Measurements from ENCODE around the gene GMPR2.
A peak's percentile ranks its signal among the peaks of the same experiment; 100 is the strongest.

Gene GMPR2

DNA sequence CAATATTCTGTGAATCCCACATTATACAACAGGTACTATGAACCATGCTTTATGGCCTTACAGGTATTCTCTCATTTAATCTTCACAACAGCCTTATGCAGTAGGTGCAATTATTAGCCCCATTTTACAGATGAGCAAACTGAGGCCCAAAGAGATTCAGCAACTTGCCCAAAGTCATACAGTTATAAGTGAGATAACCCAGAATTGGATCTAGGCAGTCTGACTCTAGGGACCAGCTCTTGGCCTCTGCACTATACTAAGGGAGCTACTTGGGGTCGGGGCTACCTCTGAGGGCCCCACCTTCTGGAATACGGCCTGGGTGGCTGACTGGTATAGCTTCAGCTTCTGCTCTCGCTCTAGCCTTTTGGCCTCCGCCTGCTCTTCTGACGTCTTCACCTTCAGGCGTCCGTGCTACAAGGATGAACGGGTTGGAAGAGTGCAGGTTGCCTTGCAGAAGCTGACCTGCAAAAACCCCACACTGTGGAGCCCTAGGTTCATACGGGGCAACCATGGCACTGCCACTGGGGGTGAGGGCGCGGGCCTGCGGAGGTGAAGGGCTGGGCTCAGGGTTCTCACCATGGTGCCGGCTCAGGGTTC, 37.9 kb downstream of the GMPR2 start:
- no peak for DNase-seq

DNA sequence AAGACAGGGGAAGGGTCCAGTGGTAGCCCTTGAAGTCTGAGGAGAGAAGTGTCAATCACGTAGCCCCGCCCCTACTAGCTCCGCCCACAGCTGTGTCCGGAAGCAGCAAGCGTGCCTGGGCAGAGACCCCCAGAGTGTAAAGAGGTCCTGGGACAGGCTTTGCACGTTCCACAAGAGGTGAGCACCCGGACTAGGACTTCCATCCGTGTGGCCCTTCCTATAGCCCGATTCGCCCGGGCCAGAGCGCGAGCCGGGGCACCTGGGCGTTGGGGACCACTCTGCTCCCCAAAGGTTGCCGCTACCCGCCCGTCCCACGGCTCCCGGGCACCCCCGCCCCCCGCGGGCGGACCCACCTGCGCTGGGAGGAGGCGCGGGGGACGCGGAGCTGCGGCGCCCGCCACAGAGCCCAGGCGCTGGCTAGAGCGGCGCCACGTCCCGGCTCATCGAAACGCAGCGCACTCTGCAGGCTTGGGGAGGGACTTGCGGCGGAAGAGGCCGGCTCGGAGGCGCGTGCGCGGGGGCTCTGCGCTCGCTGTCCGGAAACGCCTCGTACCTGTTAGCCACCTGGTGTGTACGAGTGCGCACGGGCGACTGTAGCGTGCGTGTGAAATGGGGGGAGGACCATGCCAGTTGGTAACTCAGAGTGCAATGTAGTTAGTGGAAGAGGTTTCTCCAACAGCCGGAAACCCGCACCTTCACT, 38.6 kb downstream of the GMPR2 start, which contains the start of gene RABGGTA:
RABGGTA (minus strand) TSS at position 464 of the 700 bp plus-strand sequence. CDS start 482 bp downstream, outside the sequence.
- DNase-seq: peak; percentile 8

DNA sequence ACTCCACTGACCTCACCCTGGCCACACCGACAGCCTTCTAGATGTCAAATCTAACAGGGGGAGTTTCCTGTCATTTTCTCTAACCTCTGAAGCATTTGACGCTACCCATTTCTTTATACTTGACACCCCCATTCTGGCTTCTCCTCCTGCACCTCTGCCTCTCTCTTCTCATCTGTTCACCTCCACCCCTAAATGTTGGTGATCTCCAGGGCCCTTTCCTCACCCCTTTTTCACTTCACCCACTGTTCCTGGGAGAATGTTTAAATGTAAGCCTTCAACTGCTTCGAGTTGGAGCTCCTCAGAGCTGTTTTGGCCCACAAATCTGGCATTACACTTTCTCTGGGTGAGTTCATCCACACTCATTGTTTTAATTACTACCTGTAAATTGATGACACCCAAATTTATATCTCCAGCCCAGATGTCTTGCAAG, 39.1 kb downstream of the GMPR2 start:
- no peak for DNase-seq

DNA sequence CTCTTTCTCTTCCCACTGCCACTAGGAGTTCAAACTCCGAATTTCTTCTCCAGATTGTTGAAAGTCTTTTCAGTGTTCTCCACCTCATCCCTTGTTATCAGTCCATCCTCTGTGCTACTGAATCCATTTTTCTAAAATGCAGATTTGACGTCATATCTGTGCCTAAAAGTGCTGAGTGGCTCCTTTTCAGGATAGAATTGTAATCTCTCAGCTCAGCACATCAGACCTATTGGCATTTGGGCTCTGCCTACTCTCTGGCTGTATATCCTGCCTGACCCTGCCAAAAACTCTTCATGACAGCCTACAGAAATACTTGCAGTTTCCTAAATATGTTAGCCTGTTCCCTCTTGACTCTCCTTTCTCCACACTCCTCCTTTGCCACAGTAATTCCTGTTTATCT, 39.7 kb downstream of the GMPR2 start:
- no peak for DNase-seq

DNA sequence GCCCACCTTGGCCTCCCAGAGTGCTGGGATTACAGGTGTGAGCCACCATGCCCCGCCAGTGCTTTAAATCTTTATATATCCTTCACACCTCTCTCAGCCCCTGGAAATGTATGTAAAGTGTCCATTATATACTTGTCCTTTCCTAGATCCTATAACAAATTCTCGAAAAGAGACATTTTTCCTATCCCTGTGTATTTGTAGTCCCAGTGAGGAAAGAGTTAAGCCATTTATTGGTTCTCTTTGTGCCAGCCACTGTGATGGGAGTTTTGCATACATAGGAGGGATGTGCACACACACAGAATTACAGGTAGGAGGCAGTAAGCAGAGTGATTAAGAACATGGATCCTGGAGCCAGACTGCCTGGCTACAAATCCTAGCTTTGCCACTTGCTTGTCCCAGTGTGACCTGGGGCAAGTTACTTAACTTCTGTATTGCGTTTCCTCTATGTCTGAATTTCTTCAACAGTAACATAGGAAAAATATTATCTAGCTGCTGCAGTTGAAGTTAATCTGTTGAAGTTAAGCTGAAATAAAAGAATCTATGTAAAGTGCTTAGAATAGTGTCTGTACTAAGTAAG, 40.8 kb downstream of the GMPR2 start:
- no peak for DNase-seq

DNA sequence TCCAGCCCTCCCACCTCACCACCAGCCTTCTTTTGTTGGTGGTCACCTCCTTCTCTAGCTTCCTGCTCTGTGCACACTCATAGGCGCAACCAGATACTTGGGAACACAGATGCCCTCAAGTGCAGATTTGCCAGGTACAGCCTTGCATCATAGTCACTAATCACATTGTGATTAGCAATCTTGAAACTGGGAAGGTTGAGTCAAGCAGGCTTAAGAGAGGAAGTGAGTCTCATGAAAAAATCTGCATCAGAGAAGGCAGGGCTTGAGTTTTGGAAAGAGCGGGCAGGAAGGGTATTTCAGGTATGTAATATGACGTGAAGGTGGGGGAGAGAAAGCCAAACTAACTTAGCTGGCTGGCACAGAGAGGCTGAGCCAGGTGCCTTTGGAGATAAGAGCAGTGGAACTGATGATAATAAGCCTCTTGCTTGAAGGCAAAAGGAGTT, 41.4 kb downstream of the GMPR2 start:
- DNase-seq: no peak

DNA sequence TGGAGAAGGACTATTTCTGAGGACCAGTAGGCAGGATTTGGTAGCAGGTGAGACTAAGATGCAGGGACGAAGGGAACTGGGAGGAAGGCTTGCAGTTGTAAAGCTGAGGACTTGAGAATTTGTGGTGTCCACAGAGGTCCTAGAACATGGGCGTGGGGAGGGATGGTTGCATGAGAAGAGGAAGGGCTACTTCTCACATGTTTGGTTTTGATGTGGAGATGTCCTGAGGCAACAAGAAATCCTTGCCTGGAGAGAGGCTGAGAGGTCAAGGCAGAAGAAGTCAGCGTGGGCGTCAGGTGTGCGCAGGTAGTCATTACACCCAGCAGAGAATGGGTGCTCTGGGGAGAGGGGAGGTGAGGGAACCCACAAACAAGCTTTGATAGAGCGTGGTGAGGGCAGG, 44.3 kb downstream of the GMPR2 start:
- DNase-seq: no peak

DNA sequence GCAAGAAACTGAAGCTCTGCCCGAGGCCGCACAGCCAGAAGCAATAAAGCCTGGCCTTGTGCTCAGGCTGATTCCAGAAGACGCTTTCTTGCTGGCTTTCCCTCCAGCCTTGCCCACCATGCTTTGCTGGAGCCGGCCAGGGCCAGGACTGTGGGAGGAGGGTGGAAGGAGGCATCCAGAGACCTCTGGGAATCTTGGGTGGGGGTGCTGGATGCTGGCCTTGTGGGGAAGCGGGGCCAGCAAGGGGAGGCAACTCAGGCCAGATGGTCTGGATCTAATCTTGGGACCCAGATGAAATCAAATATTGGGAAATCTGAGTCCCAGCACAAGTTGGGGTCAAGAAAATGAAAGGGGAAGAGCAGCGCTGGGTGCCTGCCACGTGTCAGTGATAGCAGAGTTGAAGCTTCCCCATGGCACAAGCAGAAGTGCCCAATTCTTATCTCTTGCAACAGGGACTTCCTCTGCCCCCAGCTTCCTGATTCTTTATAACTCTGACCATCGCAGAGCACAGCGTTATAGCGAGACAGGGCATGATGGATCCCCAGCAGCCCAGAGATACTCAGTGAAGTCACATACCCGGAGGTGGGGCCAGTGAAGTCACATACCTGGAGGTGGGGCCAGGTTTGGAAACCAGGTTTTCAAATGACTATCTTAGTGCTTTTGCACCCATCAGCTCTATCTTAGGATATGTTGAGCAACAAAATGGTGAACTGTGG, 45.0 kb downstream of the GMPR2 start:
- no peak for DNase-seq

DNA sequence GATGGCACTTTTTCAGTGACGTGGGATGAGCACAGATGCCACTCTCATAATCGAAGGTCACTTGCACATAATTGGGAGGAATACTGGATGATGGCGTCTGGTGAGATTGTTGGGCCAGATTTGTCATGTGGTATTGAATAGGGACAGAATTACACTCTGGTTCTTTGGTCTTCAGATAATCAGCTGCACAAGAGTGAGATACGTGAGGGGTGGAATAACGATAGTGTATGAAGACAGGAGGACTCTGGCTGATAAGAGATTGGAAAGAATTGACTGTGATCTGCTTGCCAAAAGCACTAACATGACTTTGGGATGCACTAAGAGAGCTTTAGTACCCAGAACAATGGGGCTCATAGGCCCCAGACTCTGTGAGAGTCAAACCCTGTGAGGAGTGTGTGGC, 45.7 kb downstream of the GMPR2 start:
- no peak for DNase-seq

DNA sequence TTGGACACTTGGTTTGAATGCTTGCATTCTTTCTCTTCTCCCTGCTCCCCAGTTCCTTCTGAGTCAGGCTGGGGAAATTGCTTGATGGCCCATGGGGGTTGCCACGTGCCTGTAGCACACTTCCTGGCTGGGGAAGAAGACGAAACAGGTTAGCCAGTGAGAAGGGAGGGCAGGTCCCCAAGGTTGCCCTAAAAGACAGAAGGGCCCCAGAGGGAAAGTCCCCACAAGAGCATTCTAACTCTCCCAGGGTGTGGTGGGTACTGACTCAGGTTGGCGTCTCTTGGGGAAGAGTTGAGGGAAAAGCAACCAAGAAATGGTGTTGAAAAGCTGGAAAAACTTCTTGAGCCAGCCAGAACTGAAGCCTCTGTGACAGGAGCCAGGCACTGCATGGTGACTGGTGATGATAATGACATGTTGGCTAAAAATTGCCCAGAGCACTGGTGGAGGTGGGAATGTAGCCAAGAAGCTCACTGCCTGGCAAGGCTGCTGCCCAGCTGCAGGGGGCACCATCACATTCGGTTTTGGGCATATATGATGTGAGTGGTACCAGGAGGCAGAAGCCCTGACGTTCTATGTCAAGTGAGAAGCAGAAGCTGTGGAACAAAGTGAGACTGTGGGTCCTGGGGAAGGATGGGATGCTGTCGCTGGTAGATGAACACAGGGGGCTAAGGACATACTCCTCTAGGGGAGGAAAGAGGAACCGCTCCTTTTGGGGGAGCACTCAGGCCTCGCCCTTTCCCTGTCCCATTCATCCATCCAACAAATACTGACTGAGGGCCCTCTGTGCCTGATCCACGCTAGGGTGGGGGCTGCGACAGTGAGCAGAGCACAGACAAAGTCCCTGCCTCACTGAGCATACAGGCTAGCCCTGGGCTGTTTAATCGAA, 46.8 kb downstream of the GMPR2 start:
- peak; percentile 5 for DNase-seq

DNA sequence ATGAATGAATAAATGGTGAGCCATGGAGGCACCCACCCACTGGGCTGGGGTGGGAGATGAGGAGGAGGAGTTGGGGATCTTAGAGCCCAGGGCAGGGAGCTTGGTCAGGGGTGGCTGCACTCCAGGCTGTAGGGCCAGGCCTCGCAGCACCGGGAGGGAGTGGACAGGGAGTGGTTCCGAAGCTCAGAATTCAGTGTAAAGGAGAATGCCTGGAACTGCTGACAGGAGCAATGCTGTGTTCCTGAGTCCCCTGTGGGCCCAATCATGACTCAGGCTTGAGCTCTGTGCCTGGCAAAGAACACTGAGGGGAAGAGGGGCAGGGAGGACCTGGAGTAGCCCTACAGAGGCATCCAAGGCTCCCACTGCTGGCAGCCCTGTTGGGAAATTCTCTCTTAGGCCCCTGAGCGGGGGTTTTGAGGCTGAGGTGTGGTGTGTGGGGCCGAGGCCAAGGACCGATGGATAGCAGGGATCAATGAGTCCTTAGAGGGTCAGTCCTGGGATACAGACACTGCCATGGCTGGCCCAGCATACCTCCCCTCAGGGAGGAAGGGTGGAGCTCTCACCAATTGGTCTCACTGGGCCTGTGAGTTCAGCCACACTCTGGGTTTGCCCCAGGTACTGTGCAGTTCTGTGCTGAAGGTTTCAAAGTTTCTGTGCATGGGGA, 48.2 kb downstream of the GMPR2 start:
- no peak for DNase-seq

DNA sequence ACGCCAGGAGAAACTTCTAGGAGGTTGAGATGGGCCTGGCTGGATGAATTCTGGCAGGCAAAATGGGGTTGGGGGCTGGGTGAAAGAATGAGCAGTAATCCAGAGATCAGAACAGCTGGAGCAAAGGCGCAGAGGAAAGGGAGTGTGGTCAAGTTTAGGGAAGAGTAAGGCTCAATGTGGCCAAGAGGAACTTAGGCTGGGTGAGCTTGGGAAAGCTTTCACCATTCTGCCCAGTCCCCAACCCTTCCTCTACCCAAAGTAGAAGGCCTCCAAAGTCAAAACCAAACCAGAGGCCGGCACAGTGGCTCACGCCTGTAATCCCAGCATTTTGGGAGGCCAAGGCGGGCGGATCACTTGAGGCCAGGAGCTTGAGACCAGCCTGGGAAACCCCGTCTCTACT, 48.9 kb downstream of the GMPR2 start:
- no peak for DNase-seq

DNA sequence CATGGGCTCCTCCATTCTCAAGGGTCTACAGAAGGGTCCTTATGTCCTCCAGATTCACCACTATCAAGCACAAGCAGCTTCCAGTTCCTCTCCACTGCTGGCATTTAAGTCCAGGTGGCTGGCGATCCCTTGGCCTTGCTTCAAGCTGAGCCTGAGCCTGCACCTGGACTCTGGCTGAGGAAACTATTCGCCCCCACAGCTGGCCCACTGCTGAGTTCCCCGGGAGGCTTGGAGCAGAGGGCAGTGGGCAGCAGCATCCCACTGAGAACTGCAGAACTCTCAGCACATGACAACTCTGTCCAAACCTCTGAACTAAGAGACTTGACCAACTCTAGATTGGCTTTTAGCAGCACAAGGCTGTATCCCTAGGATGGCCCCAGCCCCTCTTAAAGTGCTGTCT, 50.0 kb downstream of the GMPR2 start:
- DNase-seq: no peak

DNA sequence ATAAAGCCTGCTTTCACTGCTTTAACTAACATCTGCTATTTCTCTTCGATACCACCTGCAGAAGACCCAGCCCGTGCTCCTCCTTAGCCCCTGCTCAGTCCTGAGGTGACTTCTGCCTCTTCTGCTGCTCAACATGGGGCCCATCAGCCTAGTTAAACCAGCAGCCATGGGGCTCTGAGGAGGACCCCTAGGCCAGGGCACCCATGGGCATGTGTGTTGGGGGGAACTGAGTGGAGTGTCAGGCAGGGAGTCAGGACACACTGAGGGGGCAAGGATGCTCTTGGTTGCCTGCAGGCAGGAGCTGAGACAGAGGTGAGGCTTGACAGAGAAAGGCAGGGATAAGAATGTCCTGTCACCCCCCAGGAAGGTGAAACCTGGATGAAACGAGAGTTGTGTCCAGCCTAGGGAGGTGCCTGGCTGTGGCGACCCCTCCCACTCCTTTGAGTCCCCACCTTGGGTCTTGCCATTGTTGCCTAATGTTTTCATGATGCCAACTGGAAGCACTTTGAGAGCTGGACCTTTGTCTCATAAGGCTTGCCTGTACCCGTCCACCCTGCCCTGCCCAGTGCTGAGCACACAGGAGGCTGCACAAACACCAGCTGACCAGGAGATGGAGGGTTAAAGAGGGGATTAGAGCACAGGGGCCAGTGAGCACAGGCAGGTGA, 51.2 kb downstream of the GMPR2 start:
- DNase-seq: no peak

DNA sequence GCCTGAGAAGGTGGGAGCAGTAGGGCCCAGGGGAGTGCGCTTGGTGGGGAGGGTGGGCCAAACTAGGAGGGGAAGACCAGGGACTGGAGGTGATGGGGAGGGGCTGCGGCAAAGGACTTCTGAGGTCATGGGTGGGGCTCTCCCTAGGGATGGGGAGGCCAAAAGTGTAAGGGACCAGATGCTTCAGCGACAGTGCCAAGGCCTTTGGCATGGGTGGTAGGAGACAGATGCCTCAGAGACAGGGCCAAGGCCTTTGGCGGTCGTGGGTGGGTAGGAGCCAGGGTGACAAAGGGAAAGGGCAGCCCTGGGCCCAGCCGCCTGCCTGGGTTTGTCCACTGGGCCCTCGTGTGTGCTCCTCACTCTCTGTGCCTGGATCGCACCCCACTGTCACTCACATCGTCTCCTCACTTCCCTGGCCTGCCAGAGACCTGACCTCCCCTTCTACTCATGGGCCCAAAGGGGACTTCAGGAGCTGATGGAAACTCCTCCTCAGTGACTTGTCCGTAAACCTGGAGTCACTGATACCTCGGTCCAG, 51.8 kb downstream of the GMPR2 start:
- no peak for DNase-seq

DNA sequence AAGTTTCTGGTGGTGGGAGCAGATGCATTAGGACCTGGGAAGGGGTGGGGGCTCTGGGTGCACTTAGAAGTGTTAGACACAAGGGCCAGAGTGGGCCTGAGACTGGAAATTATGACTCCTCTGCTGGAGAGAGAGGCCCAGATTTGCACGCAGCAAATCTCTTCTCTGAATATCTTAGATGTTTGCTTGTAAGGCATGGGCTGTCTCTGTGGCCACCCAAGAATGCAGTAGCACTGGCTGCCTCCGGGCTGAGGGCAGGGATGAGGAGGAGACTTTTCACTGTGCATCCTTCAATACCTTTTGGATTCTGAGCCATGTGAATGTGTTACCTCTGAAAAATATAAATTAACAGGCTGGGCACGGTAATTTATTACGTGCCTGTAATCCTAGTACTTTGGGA, 52.6 kb downstream of the GMPR2 start:
- no peak for DNase-seq

DNA sequence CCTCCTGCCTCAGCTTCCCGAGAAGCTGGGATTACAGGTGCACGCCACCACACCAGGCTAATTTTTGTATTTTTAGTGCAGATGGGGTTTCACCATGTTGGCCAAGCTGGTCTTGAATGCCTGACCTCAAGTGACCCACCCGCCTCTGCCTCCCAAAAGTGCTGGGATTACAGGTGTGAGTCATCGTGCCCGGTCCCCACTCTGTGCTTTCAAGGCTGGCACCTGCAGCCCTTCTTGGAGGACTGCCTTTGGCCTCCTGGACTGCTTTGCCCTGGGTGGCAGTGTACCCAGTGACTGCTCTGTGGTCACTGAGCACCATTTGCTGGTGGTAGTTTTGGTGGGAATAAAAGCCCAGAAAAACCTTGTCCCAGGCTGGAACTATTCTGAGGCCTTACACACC, 54.3 kb downstream of the GMPR2 start:
- DNase-seq: no peak
